ENCODE data around the gene MYO1F. TPM values are rescaled to one million over a fixed set of nuclear protein-coding genes. Genes with fewer than 3 reads are reported as not detected.

The MYO1F gene
- total and polyA plus RNA-seq, 2 of the 13 experiments (the other 11 are each of a cell fraction or from before 2014, with no cell fraction given): 0.09 to 0.13 TPM

DNA sequence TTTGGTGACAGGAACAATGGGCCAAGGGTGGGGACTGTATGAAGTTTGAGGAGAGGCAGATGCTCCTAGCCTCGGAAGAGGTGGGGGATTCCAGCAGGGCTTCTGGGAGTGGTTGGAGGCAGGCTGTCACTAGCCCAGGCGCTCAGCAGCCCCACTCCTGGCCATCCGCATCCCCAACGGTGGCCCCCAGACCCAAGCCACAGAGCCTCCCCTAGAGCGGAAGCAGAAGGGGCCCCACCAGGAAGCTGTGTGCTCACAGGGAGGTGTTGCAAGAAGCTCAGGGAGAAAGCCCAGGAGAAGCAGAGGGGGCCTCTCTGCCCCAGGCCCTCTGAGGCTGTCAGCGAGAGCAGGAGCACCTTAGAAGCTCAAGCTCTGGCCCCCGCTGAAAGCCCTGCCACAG, 83.1 kb downstream of the MYO1F start:
- DNase-seq (ENCODE audit: low spot score) (no peak), ATAC-seq (peak; percentile 13; the same call in 1 of the 3 replicates), FAIRE-seq (no peak)
- Histone ChIP-seq H4K20me1 (ENCODE audit: insufficient read depth, low read length) (no peaks in the 10 kb centered on the region), H3K27me3 (ENCODE audit: control insufficient read depth in 1 of 2, insufficient read depth in 2 of 2, low read length in 2 of 2) (peaks cover 0 to 10% of the 10 kb centered on the region in 2 experiments; a peak in 1 of 5 replicates), H3K9me3 (ENCODE audit: low read length) (no peaks in the 10 kb centered on the region), H3K36me3 (replicated peaks in 1 of 2; ENCODE audit: control insufficient read depth in 1 of 2, insufficient read depth in 2 of 2, low read length in 2 of 2) (no peaks in the 10 kb centered on the region), H3K4me3 (replicated peaks in 1 of 3; ENCODE audit: insufficient read depth in 1 of 3, low read depth in 2 of 3, low read length in 3 of 3) (peak overlapping the region in 1 of 3 experiments; percentile 28; a peak in 1 of 6 replicates), H3K9ac (ENCODE audit: insufficient read depth, low read depth, low read length) (no peak overlapping the region), H2AFZ (ENCODE audit: low read length) (no peak overlapping the region), H3K4me2 (ENCODE audit: low read depth, low read length) (peak overlapping the region; percentile 57), H3K27ac (ENCODE audit: extremely low read length, insufficient read depth, low read length) (no peak overlapping the region), H3K79me2 (ENCODE audit: insufficient read depth, low read length) (no peaks in the 10 kb centered on the region), H3K4me1 (ENCODE audit: insufficient read depth, low read length) (peaks cover 10% of the 10 kb centered on the region)
- in situ Hi-C loops (cut with HindIII; ENCODE audit: extremely low pct_ligation_motif_present, low pct_unique_long_range_greater_than_20kb) (no loop called here), intact Hi-C loops (cut with micrococcal nuclease; ENCODE audit: unreplicated experiment) (no loop called here)
- POLR2A ChIA-PET: interaction anchor here (0.8 to 2.5 kb wide), 5 partner anchors 11 to 70 kb away, joined by 3 to 10 read pairs (median 3); partner anchors contain the start of gene ZNF414
- WGBS (ENCODE audit: low lambda C conversion rate): 29% methylated on average over 6 of the region's 7 CpGs
- no TSS peak for BruUV-seq (replicated peaks)
- TF ChIP-seq HMG20A (CRISPR knock-in tag; IDR thresholded peaks at IDR 0.05; ENCODE audit: borderline replicate concordance) (no peak), GMEB2 (CRISPR knock-in tag; IDR thresholded peaks at IDR 0.05; ENCODE audit: low read depth) (no peak), ZNF75D (CRISPR knock-in tag; IDR thresholded peaks at IDR 0.05; ENCODE audit: borderline replicate concordance) (no peak), GABPA (IDR thresholded peaks at IDR 0.05; ENCODE audit: low read depth, low read length) (peak; percentile 18; the same call in 1 of the 2 replicates), GABPA (CRISPR knock-in tag; IDR thresholded peaks at IDR 0.05; ENCODE audit: low read depth) (no peak), KLF13 (CRISPR knock-in tag; IDR thresholded peaks at IDR 0.05) (no peak), RCOR2 (CRISPR knock-in tag; IDR thresholded peaks at IDR 0.05) (no peak), ZNF619 (CRISPR knock-in tag; IDR thresholded peaks at IDR 0.05) (no peak), POGK (CRISPR knock-in tag; conservative IDR thresholded peaks at IDR 0.05) (no peak), ZSCAN30 (CRISPR knock-in tag; IDR thresholded peaks at IDR 0.05) (no peak), ZNF615 (CRISPR knock-in tag; IDR thresholded peaks at IDR 0.05; ENCODE audit: borderline replicate concordance) (no peak), ZNF460 (CRISPR knock-in tag; IDR thresholded peaks at IDR 0.05; ENCODE audit: borderline replicate concordance) (no peak), CEBPB (IDR thresholded peaks at IDR 0.05; ENCODE audit: borderline replicate concordance, low read depth, low read length) (peak; percentile 25; the same call in 1 of the 2 replicates), RARG (CRISPR knock-in tag; IDR thresholded peaks at IDR 0.05; ENCODE audit: low read depth) (no peak), ATF7 (IDR thresholded peaks at IDR 0.05) (no peak), ATF7 (CRISPR knock-in tag; IDR thresholded peaks at IDR 0.05) (no peak), GABPB1 (CRISPR knock-in tag; IDR thresholded peaks at IDR 0.05) (peak; percentile 42; the same call in 1 of the 2 replicates)
- TF ChIP-seq, protein P1, sequence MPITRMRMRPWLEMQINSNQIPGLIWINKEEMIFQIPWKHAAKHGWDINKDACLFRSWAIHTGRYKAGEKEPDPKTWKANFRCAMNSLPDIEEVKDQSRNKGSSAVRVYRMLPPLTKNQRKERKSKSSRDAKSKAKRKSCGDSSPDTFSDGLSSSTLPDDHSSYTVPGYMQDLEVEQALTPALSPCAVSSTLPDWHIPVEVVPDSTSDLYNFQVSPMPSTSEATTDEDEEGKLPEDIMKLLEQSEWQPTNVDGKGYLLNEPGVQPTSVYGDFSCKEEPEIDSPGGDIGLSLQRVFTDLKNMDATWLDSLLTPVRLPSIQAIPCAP (CRISPR knock-in tag; IDR thresholded peaks at IDR 0.05; ENCODE audit: low read depth): no peak
- CTCF ChIA-PET (ENCODE audit: low intra/inter-chr PET ratio, low total read pairs): no interaction called here

All from HepG2 (cell line).